Lower leg skin (tissue), 3 donors: ENCODE measurements around the gene GTF2IRD1.

ENCODE experiments used
- POLR2A ChIP-seq, 2 donors: fragments of 450-650 bp; IDR thresholded peaks; one replicate each; pipeline ENCODE4 v1.6.1; 2016 to 2017; ENCODE audit warnings: antibody characterized with exemption in 2 of 2, mild to moderate bottlenecking in 1 of 2, moderate library complexity in 1 of 2
- TF ChIP-seq, protein P1 (sequence below), 3 donors: fragments of 450-650 bp; IDR thresholded peaks; one replicate each; pipeline ENCODE4 v1.5.1; 2016; ENCODE audit warnings: antibody characterized with exemption in 3 of 3, mild to moderate bottlenecking in 3 of 3, moderate library complexity in 2 of 3

DNA sequence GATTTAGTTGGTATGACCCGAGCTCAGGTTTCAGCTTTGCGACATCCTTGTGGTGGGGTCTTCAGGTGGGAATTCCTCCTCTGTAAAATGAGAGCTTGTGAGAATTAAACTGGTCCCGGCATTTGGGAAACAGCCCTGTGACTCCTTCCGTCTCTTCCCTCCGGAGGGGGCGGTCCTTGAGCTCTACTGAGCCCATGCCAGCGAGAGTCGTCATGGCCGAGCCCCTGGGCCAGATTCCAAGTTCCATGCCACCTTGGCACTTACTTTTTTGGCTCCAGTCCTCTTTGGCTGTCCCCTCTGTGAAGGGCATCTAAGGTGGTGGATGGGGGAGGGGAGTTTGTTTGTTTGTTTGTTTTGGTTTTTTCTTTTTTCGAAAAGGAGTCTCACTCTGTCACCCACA lies 47.6 kb downstream of the GTF2IRD1 start:
- TF ChIP-seq, protein P1, sequence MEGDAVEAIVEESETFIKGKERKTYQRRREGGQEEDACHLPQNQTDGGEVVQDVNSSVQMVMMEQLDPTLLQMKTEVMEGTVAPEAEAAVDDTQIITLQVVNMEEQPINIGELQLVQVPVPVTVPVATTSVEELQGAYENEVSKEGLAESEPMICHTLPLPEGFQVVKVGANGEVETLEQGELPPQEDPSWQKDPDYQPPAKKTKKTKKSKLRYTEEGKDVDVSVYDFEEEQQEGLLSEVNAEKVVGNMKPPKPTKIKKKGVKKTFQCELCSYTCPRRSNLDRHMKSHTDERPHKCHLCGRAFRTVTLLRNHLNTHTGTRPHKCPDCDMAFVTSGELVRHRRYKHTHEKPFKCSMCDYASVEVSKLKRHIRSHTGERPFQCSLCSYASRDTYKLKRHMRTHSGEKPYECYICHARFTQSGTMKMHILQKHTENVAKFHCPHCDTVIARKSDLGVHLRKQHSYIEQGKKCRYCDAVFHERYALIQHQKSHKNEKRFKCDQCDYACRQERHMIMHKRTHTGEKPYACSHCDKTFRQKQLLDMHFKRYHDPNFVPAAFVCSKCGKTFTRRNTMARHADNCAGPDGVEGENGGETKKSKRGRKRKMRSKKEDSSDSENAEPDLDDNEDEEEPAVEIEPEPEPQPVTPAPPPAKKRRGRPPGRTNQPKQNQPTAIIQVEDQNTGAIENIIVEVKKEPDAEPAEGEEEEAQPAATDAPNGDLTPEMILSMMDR (IDR thresholded peaks at IDR 0.05) = no peak
- TF ChIP-seq POLR2A (IDR thresholded peaks at IDR 0.05) = no peak
